ENCODE measurements around the gene MAN1A1. TPM values are rescaled to one million over a fixed set of nuclear protein-coding genes. Genes with fewer than 3 reads are reported as not detected.

Gene MAN1A1
- total and polyA plus RNA-seq, 2 experiments from 2014 or later: 2.0 to 8.7 TPM

DNA sequence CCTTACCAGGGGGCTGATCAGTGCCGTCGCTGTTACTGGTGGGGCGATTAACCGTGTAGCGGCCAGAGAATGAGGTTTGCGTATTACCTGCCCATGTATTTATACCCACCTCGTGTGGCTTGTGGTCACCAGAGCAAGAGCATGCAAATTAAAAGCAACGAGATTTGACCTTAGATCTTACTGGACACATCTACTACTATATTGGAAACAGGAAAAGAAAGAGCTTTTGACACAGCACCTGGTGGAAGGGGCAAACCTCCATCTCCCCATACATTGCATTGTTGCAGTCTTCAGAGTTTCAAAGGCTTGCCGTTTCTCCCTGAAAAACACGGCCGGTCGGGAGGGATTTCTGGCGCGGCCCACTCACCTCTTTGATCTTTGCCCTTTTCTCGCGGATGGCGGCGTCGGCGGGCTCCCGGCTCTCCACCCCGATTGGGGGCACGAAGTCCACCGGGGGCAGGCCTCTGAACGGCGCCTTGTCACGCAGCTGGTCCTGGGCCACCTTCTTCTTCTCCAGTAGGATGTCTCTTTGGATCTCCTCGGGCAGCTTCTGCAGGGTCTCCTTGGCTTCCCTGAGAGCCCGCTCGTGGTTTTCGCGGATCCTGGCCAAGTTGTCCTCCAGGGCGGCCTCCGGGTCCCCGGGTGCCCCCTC, 1.3 kb downstream of the MAN1A1 start:
- Histone ChIP-seq H3K4me3 (peak overlapping the region; percentile 84), H3K79me2 (replicated peaks; ENCODE audit: insufficient read depth) (no peaks in the 10 kb centered on the region), H3F3A (replicated peaks; ENCODE audit: low read depth) (no peaks in the 10 kb centered on the region), H3K27ac (ENCODE audit: low read depth) (no peak overlapping the region), H2AFZ (peak overlapping the region; percentile 96), H3K36me3 (ENCODE audit: insufficient read depth) (no peaks in the 10 kb centered on the region), H3K27me3 (ENCODE audit: insufficient read depth) (peaks cover 52% of the 10 kb centered on the region), H3K4me2 (peak overlapping the region; percentile 97), H3K9me2 (ENCODE audit: insufficient read depth) (no peaks in the 10 kb centered on the region), H3K4me1 (ENCODE audit: insufficient read depth) (peaks cover 21% of the 10 kb centered on the region), H4K20me1 (replicated peaks; ENCODE audit: insufficient read depth) (no peaks in the 10 kb centered on the region)
- no peaks in the 10 kb centered on the region; the same call in 2 of the 3 replicates for H3K9me3 Mint-ChIP-seq
- no peak overlapping the region for H3K27ac Mint-ChIP-seq
- peak; percentile 29 for DNase-seq (ENCODE audit: low spot score)
- TF ChIP-seq EZH2phosphoT487 (IDR thresholded peaks at IDR 0.05; ENCODE audit: unreplicated experiment) (no peak), EZH2 (IDR thresholded peaks at IDR 0.05; ENCODE audit: low read depth, unreplicated experiment) (peak; percentile 52)
- H3K27me3 Mint-ChIP-seq (ENCODE audit: insufficient read depth, low read depth, poor library complexity): peaks cover 7% of the 10 kb centered on the region
- peaks cover 11% of the 10 kb centered on the region; the same call in 2 of the 3 replicates for H3K4me1 Mint-ChIP-seq
- H3K4me3 Mint-ChIP-seq: peak overlapping the region; percentile 71
- no peak for ATAC-seq
- H3K36me3 Mint-ChIP-seq (ENCODE audit: low read depth): no peaks in the 10 kb centered on the region

DNA sequence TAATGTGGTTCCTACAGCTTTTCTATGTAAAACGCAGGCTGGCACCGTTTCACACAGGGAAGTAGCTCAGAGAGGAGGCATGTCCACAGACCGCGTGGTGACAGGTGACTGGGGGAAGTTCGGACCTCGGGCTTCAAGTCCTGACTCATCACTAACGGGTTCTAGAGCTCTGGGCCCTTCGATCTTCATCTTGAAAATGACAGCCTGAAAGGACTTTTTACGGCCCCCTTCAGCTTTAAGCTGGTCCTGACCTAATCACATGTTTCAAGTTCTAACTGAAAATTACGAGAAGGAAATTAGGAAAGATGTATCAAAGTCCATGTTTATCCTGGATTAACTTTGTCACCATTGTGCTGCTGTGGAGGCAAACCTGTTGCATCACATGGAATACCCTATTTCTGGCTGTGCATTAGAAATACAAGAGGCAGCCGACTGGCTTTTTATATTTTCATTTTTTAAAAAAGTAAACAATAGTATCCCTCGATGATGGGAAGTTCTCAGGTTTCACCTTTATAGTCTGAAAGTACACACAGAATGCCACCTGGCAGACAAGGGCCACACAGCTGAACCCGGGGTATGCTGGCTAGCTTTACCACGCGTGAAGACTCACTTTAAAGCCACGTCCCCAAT, 2.0 kb downstream of the MAN1A1 start:
- ATAC-seq (no peak), DNase-seq (ENCODE audit: low spot score) (peak; percentile 9)
- Mint-ChIP-seq H3K27me3 (ENCODE audit: insufficient read depth, low read depth, poor library complexity) (peaks cover 7% of the 10 kb centered on the region), H3K4me3 (peak overlapping the region; percentile 71), H3K36me3 (ENCODE audit: low read depth) (no peaks in the 10 kb centered on the region), H3K27ac (no peak overlapping the region), H3K9me3 (no peaks in the 10 kb centered on the region; the same call in 2 of the 3 replicates), H3K4me1 (peaks cover 9% of the 10 kb centered on the region; the same call in 2 of the 3 replicates)
- peak overlapping the region; percentile 84 for H3K4me3 ChIP-seq
- no peaks in the 10 kb centered on the region for H3K79me2 ChIP-seq (replicated peaks; ENCODE audit: insufficient read depth)
- H2AFZ ChIP-seq: peak overlapping the region; percentile 96; the same call in 1 of the 2 replicates
- H3F3A ChIP-seq (replicated peaks; ENCODE audit: low read depth): no peaks in the 10 kb centered on the region
- H3K4me2 ChIP-seq: peak overlapping the region; percentile 97
- H3K27ac ChIP-seq (ENCODE audit: low read depth): no peak overlapping the region
- no peaks in the 10 kb centered on the region for H3K9me2 ChIP-seq (ENCODE audit: insufficient read depth)
- H4K20me1 ChIP-seq (replicated peaks; ENCODE audit: insufficient read depth): no peaks in the 10 kb centered on the region
- peaks cover 21% of the 10 kb centered on the region for H3K4me1 ChIP-seq (ENCODE audit: insufficient read depth)
- no peaks in the 10 kb centered on the region for H3K36me3 ChIP-seq (ENCODE audit: insufficient read depth)
- peaks cover 52% of the 10 kb centered on the region for H3K27me3 ChIP-seq (ENCODE audit: insufficient read depth)
- TF ChIP-seq, protein P1, sequence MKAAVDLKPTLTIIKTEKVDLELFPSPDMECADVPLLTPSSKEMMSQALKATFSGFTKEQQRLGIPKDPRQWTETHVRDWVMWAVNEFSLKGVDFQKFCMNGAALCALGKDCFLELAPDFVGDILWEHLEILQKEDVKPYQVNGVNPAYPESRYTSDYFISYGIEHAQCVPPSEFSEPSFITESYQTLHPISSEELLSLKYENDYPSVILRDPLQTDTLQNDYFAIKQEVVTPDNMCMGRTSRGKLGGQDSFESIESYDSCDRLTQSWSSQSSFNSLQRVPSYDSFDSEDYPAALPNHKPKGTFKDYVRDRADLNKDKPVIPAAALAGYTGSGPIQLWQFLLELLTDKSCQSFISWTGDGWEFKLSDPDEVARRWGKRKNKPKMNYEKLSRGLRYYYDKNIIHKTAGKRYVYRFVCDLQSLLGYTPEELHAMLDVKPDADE (IDR thresholded peaks at IDR 0.05): no peak
- TF ChIP-seq CREB1 (CRISPR knock-in tag; IDR thresholded peaks at IDR 0.05; ENCODE audit: low read depth) (no peak), EZH2phosphoT487 (IDR thresholded peaks at IDR 0.05; ENCODE audit: unreplicated experiment) (no peak), ZNF114 (CRISPR knock-in tag; IDR thresholded peaks at IDR 0.05) (no peak), STAT1 (IDR thresholded peaks at IDR 0.05; ENCODE audit: unreplicated experiment) (no peak), POLR2AphosphoS5 (IDR thresholded peaks at IDR 0.05; ENCODE audit: low read depth) (no peak), ZNF331 (CRISPR knock-in tag; IDR thresholded peaks at IDR 0.05; ENCODE audit: low read depth) (no peak), EZH2 (IDR thresholded peaks at IDR 0.05; ENCODE audit: low read depth, unreplicated experiment) (no peak), JUNB (IDR thresholded peaks at IDR 0.05; ENCODE audit: unreplicated experiment) (no peak), NANOG (IDR thresholded peaks at IDR 0.05; ENCODE audit: borderline replicate concordance) (no peak)
- TF ChIP-seq, protein P2, sequence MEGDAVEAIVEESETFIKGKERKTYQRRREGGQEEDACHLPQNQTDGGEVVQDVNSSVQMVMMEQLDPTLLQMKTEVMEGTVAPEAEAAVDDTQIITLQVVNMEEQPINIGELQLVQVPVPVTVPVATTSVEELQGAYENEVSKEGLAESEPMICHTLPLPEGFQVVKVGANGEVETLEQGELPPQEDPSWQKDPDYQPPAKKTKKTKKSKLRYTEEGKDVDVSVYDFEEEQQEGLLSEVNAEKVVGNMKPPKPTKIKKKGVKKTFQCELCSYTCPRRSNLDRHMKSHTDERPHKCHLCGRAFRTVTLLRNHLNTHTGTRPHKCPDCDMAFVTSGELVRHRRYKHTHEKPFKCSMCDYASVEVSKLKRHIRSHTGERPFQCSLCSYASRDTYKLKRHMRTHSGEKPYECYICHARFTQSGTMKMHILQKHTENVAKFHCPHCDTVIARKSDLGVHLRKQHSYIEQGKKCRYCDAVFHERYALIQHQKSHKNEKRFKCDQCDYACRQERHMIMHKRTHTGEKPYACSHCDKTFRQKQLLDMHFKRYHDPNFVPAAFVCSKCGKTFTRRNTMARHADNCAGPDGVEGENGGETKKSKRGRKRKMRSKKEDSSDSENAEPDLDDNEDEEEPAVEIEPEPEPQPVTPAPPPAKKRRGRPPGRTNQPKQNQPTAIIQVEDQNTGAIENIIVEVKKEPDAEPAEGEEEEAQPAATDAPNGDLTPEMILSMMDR (conservative IDR thresholded peaks at IDR 0.05; ENCODE audit: low read depth in 2 of 2): no peak
- TF ChIP-seq, protein P3, sequence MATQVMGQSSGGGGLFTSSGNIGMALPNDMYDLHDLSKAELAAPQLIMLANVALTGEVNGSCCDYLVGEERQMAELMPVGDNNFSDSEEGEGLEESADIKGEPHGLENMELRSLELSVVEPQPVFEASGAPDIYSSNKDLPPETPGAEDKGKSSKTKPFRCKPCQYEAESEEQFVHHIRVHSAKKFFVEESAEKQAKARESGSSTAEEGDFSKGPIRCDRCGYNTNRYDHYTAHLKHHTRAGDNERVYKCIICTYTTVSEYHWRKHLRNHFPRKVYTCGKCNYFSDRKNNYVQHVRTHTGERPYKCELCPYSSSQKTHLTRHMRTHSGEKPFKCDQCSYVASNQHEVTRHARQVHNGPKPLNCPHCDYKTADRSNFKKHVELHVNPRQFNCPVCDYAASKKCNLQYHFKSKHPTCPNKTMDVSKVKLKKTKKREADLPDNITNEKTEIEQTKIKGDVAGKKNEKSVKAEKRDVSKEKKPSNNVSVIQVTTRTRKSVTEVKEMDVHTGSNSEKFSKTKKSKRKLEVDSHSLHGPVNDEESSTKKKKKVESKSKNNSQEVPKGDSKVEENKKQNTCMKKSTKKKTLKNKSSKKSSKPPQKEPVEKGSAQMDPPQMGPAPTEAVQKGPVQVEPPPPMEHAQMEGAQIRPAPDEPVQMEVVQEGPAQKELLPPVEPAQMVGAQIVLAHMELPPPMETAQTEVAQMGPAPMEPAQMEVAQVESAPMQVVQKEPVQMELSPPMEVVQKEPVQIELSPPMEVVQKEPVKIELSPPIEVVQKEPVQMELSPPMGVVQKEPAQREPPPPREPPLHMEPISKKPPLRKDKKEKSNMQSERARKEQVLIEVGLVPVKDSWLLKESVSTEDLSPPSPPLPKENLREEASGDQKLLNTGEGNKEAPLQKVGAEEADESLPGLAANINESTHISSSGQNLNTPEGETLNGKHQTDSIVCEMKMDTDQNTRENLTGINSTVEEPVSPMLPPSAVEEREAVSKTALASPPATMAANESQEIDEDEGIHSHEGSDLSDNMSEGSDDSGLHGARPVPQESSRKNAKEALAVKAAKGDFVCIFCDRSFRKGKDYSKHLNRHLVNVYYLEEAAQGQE (IDR thresholded peaks at IDR 0.05; ENCODE audit: unreplicated experiment): no peak
